ENCODE measurements around the gene LDLRAP1.

LDLRAP1 gene

GRCh38 chr1:25544243-25544764 lies 898 bp downstream of the LDLRAP1 start:
- DNase-seq (ENCODE audit: low read depth): no peak

GRCh38 chr1:25544819-25545218 lies 1.4 kb downstream of the LDLRAP1 start:
- DNase-seq (ENCODE audit: low read depth): no peak

- no peak for DNase-seq (ENCODE audit: low read depth)
These were observed 2.4 kb downstream of the LDLRAP1 start for GRCh38 chr1:25545767-25546166.

- DNase-seq (ENCODE audit: low read depth): no peak
These were observed 2.8 kb downstream of the LDLRAP1 start for GRCh38 chr1:25546193-25546592.

- DNase-seq (ENCODE audit: low read depth): no peak
These were observed 5.2 kb downstream of the LDLRAP1 start for GRCh38 chr1:25548601-25549000.

GRCh38 chr1:25549273-25550154 lies 6.1 kb downstream of the LDLRAP1 start:
- DNase-seq (ENCODE audit: low read depth): no peak

GRCh38 chr1:25550155-25550506 lies 6.7 kb downstream of the LDLRAP1 start:
- DNase-seq (ENCODE audit: low read depth): no peak

GRCh38 chr1:25550683-25551310 lies 7.4 kb downstream of the LDLRAP1 start:
- DNase-seq (ENCODE audit: low read depth): no peak

- DNase-seq (ENCODE audit: low read depth): no peak
These were observed 10.5 kb downstream of the LDLRAP1 start for GRCh38 chr1:25553749-25554429.

GRCh38 chr1:25554430-25554780 lies 11.0 kb downstream of the LDLRAP1 start:
- DNase-seq (ENCODE audit: low read depth): no peak

GRCh38 chr1:25554886-25555752 lies 11.7 kb downstream of the LDLRAP1 start:
- DNase-seq (ENCODE audit: low read depth): no peak

- no peak for DNase-seq (ENCODE audit: low read depth)
These were observed 12.3 kb downstream of the LDLRAP1 start for GRCh38 chr1:25555753-25556092.

GRCh38 chr1:25556132-25556670 lies 12.8 kb downstream of the LDLRAP1 start:
- no peak for DNase-seq (ENCODE audit: low read depth)

- no peak for DNase-seq (ENCODE audit: low read depth)
These were observed 13.5 kb downstream of the LDLRAP1 start for GRCh38 chr1:25556791-25557476.

GRCh38 chr1:25557543-25557942 lies 14.1 kb downstream of the LDLRAP1 start:
- DNase-seq (ENCODE audit: low read depth): no peak

- no peak for DNase-seq (ENCODE audit: low read depth)
These were observed 15.6 kb downstream of the LDLRAP1 start for GRCh38 chr1:25559031-25559430.

- DNase-seq (ENCODE audit: low read depth): no peak
These were observed 16.6 kb downstream of the LDLRAP1 start for GRCh38 chr1:25560001-25560400.

- no peak for DNase-seq (ENCODE audit: low read depth)
These were observed 17.4 kb downstream of the LDLRAP1 start for GRCh38 chr1:25560788-25561187.

- DNase-seq (ENCODE audit: low read depth): no peak
These were observed 18.2 kb downstream of the LDLRAP1 start for GRCh38 chr1:25561421-25562100.

GRCh38 chr1:25562101-25562927 lies 18.9 kb downstream of the LDLRAP1 start:
- DNase-seq (ENCODE audit: low read depth): no peak
